ENCODE data around the gene LRRC3C.

LRRC3C gene

DNA sequence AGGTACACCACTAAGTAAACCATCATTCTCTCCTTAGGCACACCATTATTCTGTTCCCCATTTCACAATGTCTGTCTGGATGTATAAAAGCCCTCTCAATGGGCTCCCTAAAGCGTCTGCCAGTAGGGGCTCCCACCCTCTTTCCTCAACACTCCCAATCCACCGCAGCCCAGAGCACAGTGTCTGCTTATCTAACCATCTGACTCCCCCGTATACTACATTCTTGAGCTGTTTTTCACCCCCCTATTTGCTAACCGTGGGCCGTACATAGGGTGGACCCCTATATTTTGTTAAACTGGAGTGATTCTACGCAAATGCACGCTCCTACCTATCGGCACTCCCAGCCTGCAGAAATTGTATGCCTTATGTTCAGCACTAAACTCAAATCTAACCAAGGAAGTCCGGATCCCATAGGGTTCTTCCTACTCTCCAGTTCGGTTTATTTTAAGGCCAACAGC lies 52.4 kb downstream of the LRRC3C start:
- no peak for DNase-seq (ENCODE audit: low read depth)

DNA sequence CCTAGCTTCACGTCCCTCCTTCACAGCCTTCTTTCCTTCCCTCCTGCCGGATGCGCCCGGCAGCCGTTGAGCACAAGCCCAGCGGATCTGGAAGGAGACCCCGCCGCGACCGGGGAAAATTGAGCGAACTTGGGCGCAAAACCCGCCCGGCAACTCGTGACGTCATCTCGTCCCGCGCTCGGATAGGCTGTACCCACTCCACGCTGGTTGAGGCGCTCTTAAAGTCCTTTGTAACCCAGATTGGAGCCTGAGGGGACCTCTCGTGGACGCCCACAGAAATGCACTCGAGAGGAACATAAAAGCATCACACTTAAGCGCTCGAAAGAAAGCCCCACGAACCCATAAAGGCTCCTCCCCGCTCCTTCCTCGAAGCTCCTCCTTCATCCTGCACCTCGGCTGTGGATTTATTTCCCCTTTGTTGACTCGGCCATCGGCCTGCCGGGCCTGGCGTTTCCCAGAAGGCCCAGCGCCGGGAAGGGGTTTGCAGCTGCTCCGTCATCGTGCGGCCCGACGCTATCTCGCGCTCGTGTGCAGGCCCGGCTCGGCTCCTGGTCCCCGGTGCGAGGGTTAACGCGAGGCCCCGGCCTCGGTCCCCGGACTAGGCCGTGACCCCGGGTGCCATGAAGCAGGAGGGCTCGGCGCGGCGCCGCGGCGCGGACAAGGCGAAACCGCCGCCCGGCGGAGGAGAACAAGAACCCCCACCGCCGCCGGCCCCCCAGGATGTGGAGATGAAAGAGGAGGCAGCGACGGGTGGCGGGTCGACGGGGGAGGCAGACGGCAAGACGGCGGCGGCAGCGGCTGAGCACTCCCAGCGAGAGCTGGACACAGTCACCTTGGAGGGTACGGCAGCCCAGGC lies 53.0 kb downstream of the LRRC3C start, which contains the start of gene PSMD3:
TSS of gene PSMD3 (plus strand) at position 457 of the 856 bp plus-strand sequence. CDS start at position 621, 164 bp downstream.
- DNase-seq (ENCODE audit: low read depth), result peak; percentile 98

DNA sequence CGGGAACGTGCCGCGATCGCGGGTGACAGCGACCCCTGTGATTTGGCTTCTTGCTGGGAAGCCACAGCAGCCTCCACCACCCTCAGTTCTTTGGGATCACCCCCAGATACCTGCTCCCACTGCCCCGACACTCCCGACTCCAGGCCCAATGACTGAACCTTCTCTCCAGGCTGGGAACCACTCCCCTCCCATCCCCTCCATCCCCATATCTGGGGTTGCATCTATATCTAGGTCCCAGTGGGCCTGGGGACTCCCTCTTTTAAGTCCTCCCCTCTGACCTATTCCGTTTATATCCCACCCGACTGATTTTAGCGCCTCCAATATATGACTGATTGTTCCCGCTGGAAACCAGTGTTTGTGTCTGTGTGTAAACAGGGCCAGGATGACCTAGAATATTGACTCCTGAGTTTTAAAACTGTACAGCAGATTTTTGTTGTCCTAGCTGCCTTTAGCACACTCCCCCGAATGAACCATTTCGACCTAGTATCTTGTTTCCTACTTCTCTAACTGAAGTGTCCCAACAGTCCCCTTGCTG lies 53.7 kb downstream of the LRRC3C start:
- DNase-seq (ENCODE audit: low read depth), result no peak

DNA sequence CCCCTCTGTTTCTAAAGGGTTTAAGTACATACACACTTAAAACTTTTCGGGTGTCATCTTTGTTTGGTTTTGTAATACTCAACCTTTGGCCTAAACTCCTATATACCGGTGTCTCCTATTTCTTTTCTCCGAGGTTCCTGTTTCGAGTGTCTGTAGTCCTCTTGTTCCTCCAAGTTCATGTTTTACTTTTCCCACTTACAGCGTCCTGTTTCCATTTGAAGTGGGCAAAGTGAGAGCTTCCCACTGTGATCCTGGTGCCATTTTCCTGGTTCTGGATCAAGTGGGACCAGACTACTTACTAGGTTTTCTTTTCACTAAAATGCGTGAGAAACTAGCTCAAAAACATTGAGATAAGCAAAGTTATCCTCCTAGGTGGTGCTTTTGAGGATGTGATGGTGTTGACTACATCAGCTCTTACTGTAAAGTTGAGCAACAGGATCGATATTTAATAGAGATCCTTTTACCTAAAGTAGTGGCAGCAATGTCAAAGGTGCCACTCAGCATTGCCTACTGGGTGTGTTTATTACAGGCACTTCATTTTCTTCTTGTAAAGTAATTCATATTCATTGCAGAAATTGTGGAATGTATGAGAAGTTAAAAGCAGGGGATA lies 54.3 kb downstream of the LRRC3C start:
- DNase-seq (ENCODE audit: low read depth), result no peak

DNA sequence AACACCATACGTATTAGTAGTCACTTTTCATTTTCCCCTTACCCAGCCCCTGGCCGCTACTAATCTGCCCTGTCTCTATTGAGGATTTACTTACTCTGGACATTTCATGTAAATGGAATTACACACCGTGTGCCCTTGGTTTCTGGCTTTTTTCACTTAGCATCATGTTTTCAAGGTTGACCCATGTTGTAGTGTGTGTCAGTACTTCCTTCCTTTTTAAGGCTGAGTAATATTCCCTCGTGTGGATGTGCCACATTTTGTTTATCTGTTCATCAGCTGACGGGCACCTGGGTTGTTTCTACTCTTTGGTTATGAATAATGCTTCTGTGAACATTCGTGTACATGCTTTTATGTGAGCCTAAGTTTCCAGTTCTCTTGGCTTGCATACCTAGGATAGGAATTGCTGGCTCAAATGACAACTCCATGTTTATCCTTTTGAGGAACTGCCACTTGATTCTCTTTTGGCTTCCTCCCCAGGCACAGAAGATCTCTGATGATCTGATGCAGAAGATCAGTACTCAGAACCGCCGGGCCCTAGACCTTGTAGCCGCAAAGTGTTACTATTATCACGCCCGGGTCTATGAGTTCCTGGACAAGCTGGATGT lies 60.8 kb downstream of the LRRC3C start:
- DNase-seq (ENCODE audit: low read depth), result no peak

DNA sequence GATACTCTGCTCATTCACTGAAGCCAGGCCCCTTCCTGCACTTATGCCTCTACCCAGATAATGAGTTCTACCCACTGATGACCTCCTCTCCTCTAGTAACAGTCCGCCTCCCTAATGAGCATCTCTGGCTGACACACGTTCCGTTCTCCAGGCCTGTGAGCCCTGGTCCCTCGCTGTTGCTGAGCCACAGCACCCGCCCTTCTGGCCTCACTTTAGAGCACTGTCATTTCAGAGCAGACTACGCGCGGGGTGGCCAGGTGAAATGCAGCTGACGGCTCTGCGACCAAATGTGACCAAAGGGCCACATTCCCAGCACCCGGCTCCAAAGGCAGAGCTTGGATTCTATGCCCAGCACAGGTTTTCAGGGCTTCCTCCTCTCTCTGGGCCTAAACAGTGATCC lies 66.9 kb downstream of the LRRC3C start:
- no peak for DNase-seq (ENCODE audit: low read depth)

All from GM04503 (cell line).